Spleen (tissue), 7 donors: ENCODE results near the gene VSX2.

ENCODE experiments used
- CTCF ChIP-seq, 11 experiments: fragments of 200-600 bp in 7 of 11; fragments of 450-650 bp in 4 of 11; sonication (generic) in 4 of 11; IDR thresholded peaks in 8 of 11; conservative IDR thresholded peaks in 3 of 11; 1 replicate in 7 of 11; 2 replicates in 4 of 11; pipeline versions ENCODE4 v1.4.0 to v1.8.0; 2016 to 2021; ENCODE audit warnings: antibody characterized with exemption in 11 of 11, inconsistent platforms in 4 of 11, mild to moderate bottlenecking in 1 of 11
- POLR2A ChIP-seq, 3 donors: fragments of 450-650 bp; IDR thresholded peaks; one replicate each; pipeline ENCODE4 v1.5.1; 2017; ENCODE audit warnings: antibody characterized with exemption in 3 of 3, mild to moderate bottlenecking in 1 of 3
- POLR2AphosphoS5 ChIP-seq, 3 donors: sonication (generic); formaldehyde crosslinking; IDR thresholded peaks; one replicate each; pipeline ENCODE4 v1.5.1; 2017; ENCODE audit warnings: antibody characterized with exemption in 3 of 3
- donor health status: DM: no; HTN: no; CAD: no; lungs with moderate emphysema.
- donor health status: DM: no; HTN: no; CAD: no.
- donor health status: DM: no; HTN: no; CAD: no.

- TF ChIP-seq CTCF (IDR thresholded peaks at IDR 0.05 in 8 of 11, conservative IDR thresholded peaks at IDR 0.05 in 3 of 11) = no peak
- TF ChIP-seq POLR2A (IDR thresholded peaks at IDR 0.05) = no peak
- TF ChIP-seq POLR2AphosphoS5 (IDR thresholded peaks at IDR 0.05) = no peak
These were observed 21.4 kb downstream of the VSX2 start for GRCh38 chr14:74260525-74261233.
